HG02884 (cell line): ENCODE results near the gene ATP6V0B.
A peak's percentile ranks its signal among the peaks of the same experiment; 100 is the strongest.

ENCODE experiments used
- ATAC-seq: cut with Tn5 transposase; IDR thresholded peaks from one replicate; pipeline ENCODE4 v1.9.1; 2021; ENCODE audit warnings: mild to moderate bottlenecking, moderate library complexity; ENCODE audit not compliant: unreplicated experiment

The ATP6V0B gene

DNA sequence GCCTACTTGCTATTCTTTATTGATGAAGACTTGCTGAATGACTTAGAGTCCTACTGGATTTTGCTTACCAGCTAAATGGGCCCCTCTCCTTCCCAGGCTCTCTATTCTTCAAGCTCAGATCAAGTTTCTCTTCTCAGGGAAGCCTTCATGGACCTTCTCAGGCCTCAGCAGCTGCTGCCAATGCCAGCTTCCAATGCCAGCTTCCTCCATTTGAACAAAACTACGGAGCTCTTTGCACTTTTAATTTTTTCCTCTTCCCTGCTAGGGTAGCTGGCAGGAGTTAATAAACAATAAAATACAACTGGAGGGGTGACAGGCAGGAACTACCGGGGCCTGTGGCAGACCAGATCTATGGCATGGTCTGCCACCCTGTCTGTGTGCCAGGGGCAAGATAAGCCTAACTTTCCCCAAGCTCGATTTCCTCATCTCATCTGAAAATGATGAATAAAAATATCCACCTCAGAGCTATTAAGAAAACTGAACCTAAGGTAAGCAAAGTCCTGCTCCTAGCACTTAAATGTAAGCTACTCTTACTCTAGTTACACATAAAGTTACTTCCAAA lies 29.0 kb upstream of the ATP6V0B start:
- ATAC-seq, result no peak

- peak; percentile 92 for ATAC-seq
These were observed 28.3 kb upstream of the ATP6V0B start, which contains the start of gene IPO13 for GRCh38 chr1:43946236-43947060. IPO13 (plus strand) TSS chr1:43946950; CDS start chr1:43947601, 651 bp downstream.

DNA sequence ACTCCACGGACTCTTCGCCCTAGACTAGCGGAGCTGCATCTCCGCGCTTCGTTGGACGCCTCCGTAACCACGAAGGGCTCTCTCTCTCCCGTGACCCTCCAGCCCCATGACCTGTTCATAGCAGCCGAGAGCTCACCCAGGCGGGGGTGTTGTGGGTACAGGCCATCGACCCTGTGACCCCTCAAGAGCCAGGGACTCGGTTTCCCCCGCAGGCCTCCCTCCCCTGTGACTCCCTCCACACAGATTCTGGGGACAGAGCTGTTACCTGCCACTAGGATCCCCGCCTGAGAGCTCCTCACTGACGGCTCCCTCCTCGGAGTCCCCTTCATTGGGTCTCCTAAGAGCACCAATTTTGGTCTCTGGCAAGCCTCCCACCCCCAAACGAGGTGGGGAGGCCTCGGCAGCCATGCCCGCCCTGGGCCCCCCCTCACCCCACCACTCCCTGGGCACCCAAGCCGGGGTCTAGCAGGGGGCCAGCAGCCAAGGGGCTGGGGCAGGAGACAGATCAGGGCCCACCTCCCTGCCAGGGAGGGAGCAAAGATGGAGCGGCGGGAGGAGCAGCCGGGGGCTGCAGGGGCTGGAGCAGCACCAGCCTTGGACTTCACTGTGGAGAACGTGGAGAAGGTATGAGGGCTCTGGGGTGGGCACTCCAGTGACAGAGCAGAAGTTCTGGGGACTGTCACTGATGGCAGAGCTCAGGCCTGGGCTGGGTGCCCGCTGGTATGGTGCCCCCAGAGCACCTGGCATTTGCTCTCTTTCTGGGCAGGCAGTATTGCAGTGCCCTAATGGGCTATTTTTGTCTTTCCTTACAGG lies 27.5 kb upstream of the ATP6V0B start:
- peak; percentile 23 for ATAC-seq

GRCh38 chr1:43947874-43948437 lies 26.8 kb upstream of the ATP6V0B start:
- no peak for ATAC-seq

GRCh38 chr1:43949678-43950077 lies 25.1 kb upstream of the ATP6V0B start:
- no peak for ATAC-seq

DNA sequence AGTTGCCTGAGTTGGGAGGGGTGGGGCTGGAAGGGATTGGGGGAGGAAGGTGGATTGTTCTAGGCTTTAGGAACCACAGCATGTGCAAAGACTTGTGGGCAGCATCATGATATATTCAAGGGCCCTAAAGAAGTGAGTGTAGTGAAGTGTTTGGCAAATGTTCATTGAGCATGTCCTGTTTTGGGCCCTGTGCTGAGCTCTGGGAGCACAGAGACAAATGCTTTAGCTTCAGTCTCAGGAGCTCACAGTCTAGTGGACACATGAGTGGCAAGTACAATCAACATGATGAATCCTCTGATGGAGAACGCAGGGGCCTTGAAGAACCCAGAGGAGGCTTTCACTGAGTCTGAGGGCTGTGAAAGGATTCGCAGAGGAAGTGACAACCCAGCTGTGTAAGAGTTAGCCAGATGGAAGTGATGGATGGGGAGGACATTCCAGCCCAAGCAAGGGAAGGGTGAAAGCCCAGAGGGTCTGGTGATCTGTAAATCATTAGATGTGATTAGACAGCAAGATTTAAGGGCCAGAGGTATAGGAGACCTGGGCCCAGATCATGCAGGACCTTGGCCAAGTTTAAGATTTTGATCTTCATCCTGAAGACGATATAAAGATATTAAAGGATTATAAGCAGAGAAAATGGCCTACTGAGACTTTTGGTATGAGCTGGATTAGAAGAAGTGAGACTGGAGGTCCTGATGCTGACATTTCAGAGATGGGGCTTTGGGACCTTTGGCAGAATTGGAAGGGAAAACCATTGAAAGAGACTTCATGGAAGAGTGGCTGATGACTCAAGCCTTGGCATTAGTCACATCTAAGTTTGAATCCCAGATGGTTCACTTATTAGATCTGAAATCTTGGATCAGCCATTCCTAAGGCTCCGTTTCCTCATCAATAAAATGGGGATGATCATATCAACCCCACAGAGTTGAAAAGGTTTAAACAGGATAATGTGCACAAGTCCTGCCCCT lies 23.5 kb upstream of the ATP6V0B start:
- no peak for ATAC-seq

DNA sequence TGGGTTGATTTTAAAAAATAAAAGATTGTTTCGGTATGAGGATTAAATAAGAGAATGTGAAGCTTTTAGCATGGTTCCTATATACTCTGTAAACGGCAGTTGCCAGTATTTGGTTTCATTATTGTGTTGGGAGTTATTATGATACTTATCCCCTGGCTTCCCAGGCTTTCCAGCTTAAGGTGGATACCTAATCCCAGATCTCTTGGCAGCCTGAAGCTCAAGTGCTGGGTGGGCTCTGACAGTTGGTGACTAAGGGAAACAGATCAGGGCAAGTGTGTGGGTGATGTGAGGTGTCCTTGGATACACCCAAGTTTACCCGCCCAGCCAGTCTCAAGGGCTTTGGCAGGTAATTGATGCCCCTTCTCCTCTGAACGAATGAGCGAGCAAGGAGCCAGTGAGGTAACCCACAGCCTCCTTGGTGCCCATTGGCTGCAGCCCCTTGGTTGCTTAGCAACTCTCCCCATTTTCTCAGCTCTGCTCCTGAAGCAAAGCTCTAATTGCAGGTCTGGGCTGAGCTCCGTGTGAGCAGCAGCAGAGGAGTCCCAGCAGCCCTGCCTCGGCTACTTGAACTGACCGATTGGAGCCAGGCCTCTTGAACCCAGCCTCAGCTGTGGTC lies 21.9 kb upstream of the ATP6V0B start:
- ATAC-seq, result no peak

GRCh38 chr1:43953361-43953760 lies 21.4 kb upstream of the ATP6V0B start:
- ATAC-seq, result no peak

DNA sequence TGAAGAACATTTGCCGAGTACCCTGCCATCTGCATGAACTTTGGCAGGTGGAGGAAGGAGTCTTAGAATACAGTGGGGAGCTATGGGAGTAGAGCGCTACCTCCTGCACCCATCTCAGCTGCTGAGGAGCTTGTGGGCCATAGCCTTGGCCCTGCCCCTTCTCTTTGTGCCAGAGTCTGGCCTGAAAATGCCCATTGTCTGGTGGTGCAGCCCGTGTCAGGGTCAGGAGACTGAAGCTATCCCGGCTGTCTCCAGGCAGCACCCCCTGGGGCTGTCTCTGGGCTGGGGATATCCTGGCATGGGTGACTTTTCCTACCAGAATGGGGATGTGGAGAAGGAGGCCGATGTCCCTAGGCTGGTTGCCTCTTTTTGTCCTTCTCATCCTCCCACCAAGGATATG lies 20.7 kb upstream of the ATP6V0B start:
- no peak for ATAC-seq

DNA sequence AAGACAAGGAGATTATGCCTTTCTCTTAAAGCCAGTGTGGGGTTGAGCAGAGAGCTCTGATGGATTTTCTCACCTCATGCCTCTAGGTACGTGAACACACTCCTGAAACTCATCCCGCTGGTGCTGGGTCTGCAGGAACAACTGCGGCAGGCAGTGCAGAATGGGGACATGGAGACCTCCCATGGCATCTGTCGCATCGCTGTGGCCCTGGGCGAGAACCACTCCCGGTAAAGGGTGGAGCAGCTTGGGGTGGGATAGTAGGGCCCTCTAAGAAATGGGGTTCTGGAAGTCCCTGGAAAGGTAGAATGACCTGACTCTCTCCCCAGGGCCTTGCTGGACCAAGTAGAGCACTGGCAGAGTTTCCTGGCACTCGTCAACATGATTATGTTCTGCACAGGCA lies 18.5 kb upstream of the ATP6V0B start:
- ATAC-seq, result no peak

DNA sequence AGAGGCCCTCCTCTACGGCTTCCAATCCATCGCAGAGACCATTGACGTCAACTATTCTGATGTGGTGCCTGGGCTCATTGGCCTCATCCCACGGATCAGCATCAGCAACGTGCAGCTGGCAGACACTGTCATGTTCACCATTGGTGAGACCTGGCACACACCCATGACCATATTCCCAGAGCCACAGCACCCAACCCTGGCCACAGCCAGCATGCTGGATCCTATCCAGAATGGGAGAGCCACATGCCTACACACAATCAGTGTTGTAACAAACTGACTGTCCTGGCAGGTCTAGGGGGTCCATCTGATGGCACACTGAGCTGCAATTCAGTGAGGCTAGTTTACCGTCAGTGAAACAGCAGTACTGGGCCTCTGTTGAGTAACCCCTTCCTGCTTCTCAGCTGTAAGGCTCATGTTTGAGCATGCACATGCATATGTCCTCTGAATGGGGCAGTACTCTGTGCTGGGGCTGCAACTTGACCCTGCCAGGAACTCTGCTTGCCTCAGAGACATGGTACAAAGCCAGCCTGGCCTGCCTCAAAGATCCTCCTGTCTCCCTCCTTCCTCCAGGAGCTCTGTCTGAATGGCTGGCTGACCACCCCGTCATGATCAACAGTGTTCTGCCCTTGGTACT lies 17.2 kb upstream of the ATP6V0B start:
- no peak for ATAC-seq

GRCh38 chr1:43958351-43959255 lies 16.2 kb upstream of the ATP6V0B start:
- no peak for ATAC-seq

- no peak for ATAC-seq
These were observed 14.0 kb upstream of the ATP6V0B start for GRCh38 chr1:43960798-43961197.

DNA sequence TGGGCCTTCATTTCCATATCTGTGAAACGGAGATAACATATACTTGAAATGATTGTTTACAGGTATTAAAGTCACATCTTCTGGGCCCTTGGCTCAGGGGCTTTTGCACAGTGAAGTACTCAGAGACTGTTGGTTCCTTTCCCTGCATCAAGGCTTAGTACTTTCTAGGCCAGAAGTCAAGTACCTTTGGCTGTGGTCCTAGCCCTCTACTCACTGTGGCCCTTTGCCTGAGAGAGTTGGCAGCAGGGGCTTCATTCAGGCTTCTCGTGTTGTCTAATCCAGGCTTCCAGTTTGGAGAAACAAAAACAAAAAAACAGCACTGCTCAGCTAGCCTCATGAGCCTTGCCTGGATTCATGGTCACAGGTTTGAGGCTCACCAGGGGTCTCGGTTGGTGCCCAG lies 13.1 kb upstream of the ATP6V0B start:
- no peak for ATAC-seq

GRCh38 chr1:43962324-43962723 lies 12.4 kb upstream of the ATP6V0B start:
- ATAC-seq, result no peak

DNA sequence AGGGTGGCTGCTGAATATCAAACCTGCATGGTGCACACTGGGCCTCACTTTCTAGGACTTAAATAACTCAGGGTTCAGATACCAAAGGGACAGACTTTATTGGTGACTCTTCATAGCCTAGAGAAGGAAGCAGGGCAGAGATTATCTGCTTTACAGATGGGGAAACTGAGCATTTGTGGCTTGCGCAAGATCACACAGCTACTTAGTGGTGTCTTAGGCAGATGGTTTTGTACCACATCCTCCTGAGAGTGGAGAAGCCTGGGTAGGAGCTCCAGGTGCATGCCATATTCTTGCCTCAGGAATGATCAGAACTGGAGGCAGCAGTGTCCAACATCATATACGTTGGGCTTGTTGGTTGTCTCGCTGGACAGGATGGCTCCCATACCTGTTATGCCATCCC lies 11.8 kb upstream of the ATP6V0B start:
- no peak for ATAC-seq

GRCh38 chr1:43963890-43964289 lies 10.9 kb upstream of the ATP6V0B start:
- ATAC-seq, result no peak

GRCh38 chr1:43965316-43965715 lies 9.4 kb upstream of the ATP6V0B start:
- ATAC-seq, result no peak
